ENCODE results near the gene NUP210L.

Gene NUP210L

DNA sequence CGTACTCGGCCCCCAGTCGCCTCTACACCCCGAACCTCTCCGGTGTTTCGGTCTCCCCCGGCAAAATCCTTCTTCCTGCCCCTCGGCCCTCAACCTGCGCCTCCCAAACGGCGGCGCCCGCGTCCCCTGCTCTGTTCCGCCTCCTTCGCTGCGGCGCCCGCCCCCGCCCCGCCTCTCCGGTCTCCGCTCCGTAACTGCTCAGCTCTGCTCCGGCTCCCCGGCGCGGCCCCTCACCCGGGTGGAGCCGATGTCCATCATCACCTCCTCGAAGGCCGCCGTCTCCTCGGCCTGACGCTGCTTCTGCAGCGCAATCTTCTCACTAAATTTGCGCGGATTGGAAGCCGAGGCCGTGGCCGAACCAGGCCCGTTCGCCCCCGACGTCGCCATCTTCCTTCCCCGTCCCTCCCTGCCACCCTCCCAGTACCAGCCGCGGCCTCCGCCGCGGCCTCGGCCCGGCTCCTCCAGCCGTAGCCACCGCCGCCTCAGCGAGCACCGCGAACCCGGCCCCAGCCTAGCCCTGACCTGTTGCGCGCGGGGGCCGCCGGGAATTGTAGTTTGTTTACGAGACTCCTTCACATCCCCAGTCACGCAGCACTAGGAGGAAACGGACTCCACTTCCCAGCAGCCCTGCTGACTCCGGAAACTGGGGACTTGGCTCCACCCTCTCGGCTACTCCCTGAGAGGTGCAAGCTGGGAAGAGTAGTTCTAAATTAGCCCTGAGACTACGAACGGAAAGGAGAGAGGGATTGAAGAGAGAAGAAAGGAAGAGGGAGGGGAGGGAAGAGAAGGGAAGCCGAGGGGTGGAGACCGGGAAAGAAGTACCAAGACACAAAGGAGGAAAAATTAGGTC is 196.5 kb downstream of the NUP210L start, which contains the start of gene CRTC2:
Gene CRTC2 (minus strand): TSS at position 502 of the 850 bp plus-strand sequence. CDS start 115 bp downstream, at position 387.
- H3K9ac ChIP-seq (ENCODE audit: insufficient read length, low read depth), result peak within 1 kb of the TSS; percentile 98

DNA sequence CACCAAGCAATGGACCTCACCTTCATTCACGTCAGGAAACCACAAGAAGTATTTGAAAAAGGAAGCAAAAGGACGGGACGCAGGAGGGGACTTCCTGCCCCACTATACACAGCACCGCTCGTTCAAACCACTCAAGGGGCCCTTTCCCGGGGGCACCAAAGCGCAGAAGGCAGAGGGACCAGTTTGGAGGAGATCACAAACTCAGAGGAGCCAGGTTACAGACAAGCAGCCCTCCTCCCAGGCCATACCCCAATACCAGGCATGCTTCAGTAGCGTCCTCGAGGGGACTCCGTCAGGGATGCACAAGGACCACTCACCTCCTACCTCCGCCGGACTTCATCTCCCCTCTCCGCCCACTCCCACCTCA is 197.1 kb downstream of the NUP210L start:
- H3K4me1 ChIP-seq (ENCODE audit: insufficient read depth, insufficient read length), result peaks cover 27% of the 10 kb centered on the region
- DNase-seq (ENCODE audit: low read depth, low spot score), result no peak
- H3K36me3 ChIP-seq (ENCODE audit: insufficient read depth, insufficient read length, low read length), result peaks cover 60% of the 10 kb centered on the region
- no peak for TF ChIP-seq ZNF274 (IDR thresholded peaks at IDR 0.05; ENCODE audit: low read depth, low read length)
- TF ChIP-seq YY1 (IDR thresholded peaks at IDR 0.05; ENCODE audit: insufficient read depth, insufficient read length), result no peak
- no peak for TF ChIP-seq SUZ12 (IDR thresholded peaks at IDR 0.05; ENCODE audit: extremely low read depth, insufficient read depth, insufficient read length)
- no peaks in the 10 kb centered on the region for H3K27me3 ChIP-seq (ENCODE audit: insufficient read depth, insufficient read length)
- peak overlapping the region; percentile 98 for H3K9ac ChIP-seq (ENCODE audit: insufficient read length, low read depth)
- H3K4me3 ChIP-seq (ENCODE audit: insufficient read length, low read depth), result peak overlapping the region; percentile 99
- H3K9me3 ChIP-seq (ENCODE audit: insufficient read depth, low read length), result no peaks in the 10 kb centered on the region

More for the DNA sequence above, 196.5 kb downstream of the NUP210L start, which contains the start of gene CRTC2:
- Histone ChIP-seq H3K27me3 (ENCODE audit: insufficient read depth, insufficient read length) (no peaks in the 10 kb centered on the region), H3K36me3 (ENCODE audit: insufficient read depth, insufficient read length, low read length) (peaks cover 56% of the 10 kb centered on the region), H3K4me3 (ENCODE audit: insufficient read length, low read depth) (peak within 1 kb of the TSS; percentile 99), H3K4me1 (ENCODE audit: insufficient read depth, insufficient read length) (peaks cover 27% of the 10 kb centered on the region), H3K9me3 (ENCODE audit: insufficient read depth, low read length) (no peaks in the 10 kb centered on the region)
- TF ChIP-seq SUZ12 (IDR thresholded peaks at IDR 0.05; ENCODE audit: extremely low read depth, insufficient read depth, insufficient read length) (no peak), YY1 (IDR thresholded peaks at IDR 0.05; ENCODE audit: insufficient read depth, insufficient read length) (peak; percentile 2)
- DNase-seq (ENCODE audit: low read depth, low spot score), result peak; percentile 100

DNA sequence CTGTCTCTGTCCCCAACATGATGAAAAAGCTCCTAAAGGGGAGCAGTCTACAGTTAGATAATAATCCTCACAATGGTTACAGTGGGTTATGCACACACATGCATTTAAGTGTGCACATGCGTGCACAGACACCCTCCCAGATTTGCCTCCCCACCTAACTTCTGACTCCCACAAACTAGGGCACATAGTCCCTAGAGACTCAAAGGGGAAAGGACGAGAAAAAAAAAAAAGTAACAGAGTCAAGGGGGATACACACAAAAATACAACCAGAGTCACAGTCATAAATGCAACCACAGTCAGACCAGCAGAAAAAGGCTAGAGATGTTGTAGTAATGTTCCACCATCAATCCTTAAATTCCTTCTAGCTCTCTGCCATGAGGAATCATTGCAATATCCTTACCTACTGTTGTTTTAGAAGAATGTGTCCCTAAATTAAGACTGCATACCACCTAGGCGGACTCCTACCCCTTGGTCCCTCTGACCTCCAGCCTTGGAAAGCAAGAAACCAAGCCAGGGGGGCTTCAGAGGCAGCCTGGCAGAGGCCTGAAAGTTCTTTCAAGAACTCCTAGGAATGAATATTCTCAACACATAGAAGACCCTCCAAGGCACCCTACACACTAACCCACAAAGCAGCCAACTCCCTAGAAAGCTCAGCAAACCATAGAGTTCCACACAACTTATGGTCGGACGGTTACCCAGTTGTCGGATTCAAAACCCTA is 197.7 kb downstream of the NUP210L start:
- H3K4me3 ChIP-seq (ENCODE audit: insufficient read length, low read depth), result peak overlapping the region; percentile 99
- DNase-seq (ENCODE audit: low read depth, low spot score), result no peak
- H3K9ac ChIP-seq (ENCODE audit: insufficient read length, low read depth), result peak overlapping the region; percentile 98
- peaks cover 63% of the 10 kb centered on the region for H3K36me3 ChIP-seq (ENCODE audit: insufficient read depth, insufficient read length, low read length)
- H3K9me3 ChIP-seq (ENCODE audit: insufficient read depth, low read length), result no peaks in the 10 kb centered on the region
- no peaks in the 10 kb centered on the region for H3K27me3 ChIP-seq (ENCODE audit: insufficient read depth, insufficient read length)
- H3K4me1 ChIP-seq (ENCODE audit: insufficient read depth, insufficient read length), result peaks cover 24% of the 10 kb centered on the region
- TF ChIP-seq YY1 (IDR thresholded peaks at IDR 0.05; ENCODE audit: insufficient read depth, insufficient read length), result no peak
- TF ChIP-seq SUZ12 (IDR thresholded peaks at IDR 0.05; ENCODE audit: extremely low read depth, insufficient read depth, insufficient read length), result no peak
- no peak for TF ChIP-seq ZNF274 (IDR thresholded peaks at IDR 0.05; ENCODE audit: low read depth, low read length)

DNA sequence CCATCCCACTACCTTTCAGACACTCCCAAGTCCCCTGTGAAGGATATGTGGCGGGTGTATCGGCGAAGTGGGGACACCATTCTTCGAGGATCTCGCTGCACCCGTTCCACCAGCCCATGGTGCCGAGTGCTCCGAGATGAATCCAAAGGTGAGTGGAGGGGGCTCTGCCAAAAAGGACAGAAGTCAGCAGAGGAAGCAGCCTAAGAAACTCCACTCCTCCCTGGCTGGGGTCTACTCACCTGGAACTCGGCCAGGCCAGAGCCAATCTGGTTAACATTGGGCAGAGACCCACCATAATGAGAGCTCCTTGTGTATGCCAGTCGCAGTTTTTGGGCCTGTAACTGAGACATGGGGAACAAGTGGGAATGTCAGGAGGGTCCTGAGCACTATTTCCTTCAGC is 200.0 kb downstream of the NUP210L start:
- no peak overlapping the region for H3K9ac ChIP-seq (ENCODE audit: insufficient read length, low read depth)
- peaks cover 16% of the 10 kb centered on the region for H3K4me1 ChIP-seq (ENCODE audit: insufficient read depth, insufficient read length)
- H3K4me3 ChIP-seq (ENCODE audit: insufficient read length, low read depth), result no peak overlapping the region
- H3K36me3 ChIP-seq (ENCODE audit: insufficient read depth, insufficient read length, low read length), result peaks cover 63% of the 10 kb centered on the region
- no peak for DNase-seq (ENCODE audit: low read depth, low spot score)
- no peaks in the 10 kb centered on the region for H3K27me3 ChIP-seq (ENCODE audit: insufficient read depth, insufficient read length)
- no peak for TF ChIP-seq SUZ12 (IDR thresholded peaks at IDR 0.05; ENCODE audit: extremely low read depth, insufficient read depth, insufficient read length)
- no peak for TF ChIP-seq YY1 (IDR thresholded peaks at IDR 0.05; ENCODE audit: insufficient read depth, insufficient read length)
- TF ChIP-seq ZNF274 (IDR thresholded peaks at IDR 0.05; ENCODE audit: low read depth, low read length), result no peak
- H3K9me3 ChIP-seq (ENCODE audit: insufficient read depth, low read length), result no peaks in the 10 kb centered on the region

DNA sequence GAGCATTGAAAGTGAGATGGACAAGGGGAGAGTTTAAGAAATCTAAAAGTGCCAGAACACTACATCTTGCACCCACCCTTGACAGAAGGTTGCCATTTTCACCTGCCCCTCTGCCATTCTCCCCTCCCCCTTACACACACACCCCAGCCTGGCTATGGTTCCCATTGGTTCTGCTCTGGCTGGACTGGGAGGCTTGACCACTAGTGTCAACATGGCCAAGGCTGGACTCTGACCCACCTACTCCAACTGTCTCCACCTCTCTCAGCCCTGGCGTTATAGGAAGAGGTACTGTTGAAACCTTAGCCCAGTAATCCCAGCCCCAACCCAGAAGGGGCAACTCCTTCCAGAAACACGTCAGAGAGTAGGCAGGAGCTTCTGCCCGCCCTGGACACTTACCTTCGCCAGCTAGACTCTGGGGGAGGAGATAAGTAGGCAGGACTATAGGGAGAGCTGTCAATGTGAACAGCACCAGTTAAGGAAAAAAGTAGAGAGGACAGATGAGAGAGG is 201.0 kb downstream of the NUP210L start:
- Histone ChIP-seq H3K9ac (ENCODE audit: insufficient read length, low read depth) (no peak overlapping the region), H3K4me1 (ENCODE audit: insufficient read depth, insufficient read length) (peaks cover 16% of the 10 kb centered on the region), H3K27me3 (ENCODE audit: insufficient read depth, insufficient read length) (no peaks in the 10 kb centered on the region), H3K36me3 (ENCODE audit: insufficient read depth, insufficient read length, low read length) (peaks cover 61% of the 10 kb centered on the region), H3K4me3 (ENCODE audit: insufficient read length, low read depth) (no peak overlapping the region), H3K9me3 (ENCODE audit: insufficient read depth, low read length) (no peaks in the 10 kb centered on the region)
- no peak for DNase-seq (ENCODE audit: low read depth, low spot score)
- TF ChIP-seq ZNF274 (IDR thresholded peaks at IDR 0.05; ENCODE audit: low read depth, low read length) (no peak), SUZ12 (IDR thresholded peaks at IDR 0.05; ENCODE audit: extremely low read depth, insufficient read depth, insufficient read length) (no peak), YY1 (IDR thresholded peaks at IDR 0.05; ENCODE audit: insufficient read depth, insufficient read length) (no peak)

DNA sequence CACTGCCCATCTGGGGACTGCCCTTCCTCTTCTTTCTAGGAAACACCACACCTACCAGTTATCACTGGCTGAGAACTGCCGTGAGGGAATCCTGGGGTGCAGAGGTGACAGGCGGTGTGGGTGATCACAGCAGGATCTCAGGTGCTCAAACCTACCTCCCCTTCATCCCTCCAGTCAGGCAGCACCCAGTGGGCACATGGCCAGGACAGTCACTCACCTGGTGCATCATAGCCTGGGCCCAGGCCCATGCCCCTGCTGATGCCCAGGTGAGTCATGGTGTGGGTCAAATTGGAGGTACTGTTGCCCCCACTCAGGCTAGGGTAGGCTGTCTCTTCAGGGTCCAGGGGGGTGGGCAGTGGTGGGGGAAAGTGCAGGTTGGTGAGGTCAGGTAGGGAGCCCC is 203.1 kb downstream of the NUP210L start:
- no peaks in the 10 kb centered on the region for H3K9me3 ChIP-seq (ENCODE audit: insufficient read depth, low read length)
- H3K36me3 ChIP-seq (ENCODE audit: insufficient read depth, insufficient read length, low read length), result peaks cover 81% of the 10 kb centered on the region
- H3K4me1 ChIP-seq (ENCODE audit: insufficient read depth, insufficient read length), result peaks cover 27% of the 10 kb centered on the region
- H3K27me3 ChIP-seq (ENCODE audit: insufficient read depth, insufficient read length), result no peaks in the 10 kb centered on the region
- no peak overlapping the region for H3K4me3 ChIP-seq (ENCODE audit: insufficient read length, low read depth)
- no peak overlapping the region for H3K9ac ChIP-seq (ENCODE audit: insufficient read length, low read depth)
- TF ChIP-seq SUZ12 (IDR thresholded peaks at IDR 0.05; ENCODE audit: extremely low read depth, insufficient read depth, insufficient read length), result no peak
- no peak for TF ChIP-seq YY1 (IDR thresholded peaks at IDR 0.05; ENCODE audit: insufficient read depth, insufficient read length)
- TF ChIP-seq ZNF274 (IDR thresholded peaks at IDR 0.05; ENCODE audit: low read depth, low read length), result no peak
- DNase-seq (ENCODE audit: low read depth, low spot score), result no peak

DNA sequence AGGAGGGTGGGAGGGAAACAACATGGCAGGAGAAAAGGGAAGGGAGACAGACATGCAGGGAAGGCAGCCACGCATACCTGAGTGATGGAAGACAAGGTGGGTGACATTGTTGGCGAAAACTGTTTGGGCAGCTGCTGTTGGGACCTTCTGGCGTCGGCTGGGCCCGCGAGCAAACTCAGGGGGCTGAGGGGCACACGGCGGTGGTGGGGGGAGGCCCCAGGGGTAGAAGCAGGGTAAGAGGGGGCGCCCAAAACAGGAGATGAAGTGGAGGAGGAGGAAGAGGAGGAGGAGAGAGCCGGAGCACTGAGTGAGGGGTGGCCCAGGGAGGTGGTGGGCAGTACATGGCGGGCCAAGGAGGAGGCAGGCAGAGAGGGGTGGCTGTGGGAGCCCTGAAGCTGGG is 203.7 kb downstream of the NUP210L start:
- Histone ChIP-seq H3K4me3 (ENCODE audit: insufficient read length, low read depth) (no peak overlapping the region), H3K4me1 (ENCODE audit: insufficient read depth, insufficient read length) (peaks cover 22% of the 10 kb centered on the region), H3K36me3 (ENCODE audit: insufficient read depth, insufficient read length, low read length) (peaks cover 82% of the 10 kb centered on the region), H3K9me3 (ENCODE audit: insufficient read depth, low read length) (no peaks in the 10 kb centered on the region), H3K9ac (ENCODE audit: insufficient read length, low read depth) (no peak overlapping the region), H3K27me3 (ENCODE audit: insufficient read depth, insufficient read length) (no peaks in the 10 kb centered on the region)
- no peak for TF ChIP-seq YY1 (IDR thresholded peaks at IDR 0.05; ENCODE audit: insufficient read depth, insufficient read length)
- TF ChIP-seq SUZ12 (IDR thresholded peaks at IDR 0.05; ENCODE audit: extremely low read depth, insufficient read depth, insufficient read length), result no peak
- TF ChIP-seq ZNF274 (IDR thresholded peaks at IDR 0.05; ENCODE audit: low read depth, low read length), result no peak
- DNase-seq (ENCODE audit: low read depth, low spot score), result no peak

Data from NT2/D1 (cell line).